Neutrophil (primary cell): Measurements from ENCODE around the gene ILRUN.

Experiments
- H3K27ac ChIP-seq: fragments of 200-600 bp; sonication (generic); 2 replicates; pipeline ENCODE4 v1.5.1; 2016; ENCODE audit warnings: mild to moderate bottlenecking, moderate library complexity
- H3K27me3 ChIP-seq: fragments of 200-600 bp; sonication (generic); 2 replicates; pipeline ENCODE4 v1.6.0; 2016; ENCODE audit warnings: mild to moderate bottlenecking
- H3K36me3 ChIP-seq: fragments of 200-600 bp; sonication (generic); 2 replicates; pipeline ENCODE4 v1.5.1; 2017
- H3K4me1 ChIP-seq, 2 experiments: fragments of 200-600 bp in 1 of 2; sonication (generic) in 1 of 2; 1 replicate in 1 of 2; 2 replicates in 1 of 2; pipeline versions ENCODE4 v1.5.1 to v1.6.1; 2013 to 2016; ENCODE audit warnings: low read depth in 1 of 2, low read length in 1 of 2, mild to moderate bottlenecking in 1 of 2, moderate library complexity in 1 of 2; ENCODE audit not compliant: control insufficient read depth in 1 of 2, insufficient read depth in 1 of 2
- H3K4me3 ChIP-seq, 2 experiments: fragments of 200-600 bp in 1 of 2; sonication (generic) in 1 of 2; 1 replicate in 1 of 2; 2 replicates in 1 of 2; pipeline ENCODE4 v1.5.1; 2013 to 2016; ENCODE audit warnings: low read depth in 1 of 2, low read length in 1 of 2, mild to moderate bottlenecking in 1 of 2, moderate library complexity in 1 of 2
- H3K9me3 ChIP-seq: fragments of 200-600 bp; sonication (generic); 2 replicates; pipeline ENCODE4 v1.5.1; 2016
- TF ChIP-seq, protein P1 (sequence below): fragments of 200-600 bp; sonication (generic); IDR thresholded peaks from 2 replicates; pipeline ENCODE4 v1.5.1; 2016; ENCODE audit warnings: antibody characterized with exemption

Gene ILRUN

DNA sequence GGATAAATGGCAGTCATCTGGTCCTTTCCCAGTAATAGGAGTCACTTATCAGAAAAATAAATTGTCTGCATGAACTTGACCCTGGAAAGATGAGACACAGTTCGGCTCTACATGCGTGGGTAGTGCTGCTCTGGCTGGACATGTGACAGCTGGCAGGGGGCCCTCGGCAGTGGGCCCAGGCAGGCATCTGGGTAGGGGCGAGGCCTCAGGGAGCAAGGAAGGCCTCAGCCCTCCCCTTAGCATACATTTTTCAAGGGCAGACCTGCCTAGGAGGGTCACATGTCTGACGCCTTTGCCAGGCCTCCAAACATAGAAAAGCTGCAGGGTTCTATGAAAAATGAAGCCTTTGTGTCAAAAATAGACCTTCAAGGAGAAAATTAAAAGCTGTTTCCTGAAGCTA is 12.8 kb upstream of the ILRUN start:
- H3K4me1 ChIP-seq, result no peaks in the 10 kb centered on the region
- no peak overlapping the region for H3K27ac ChIP-seq
- no peak overlapping the region for H3K4me3 ChIP-seq
- no peaks in the 10 kb centered on the region for H3K27me3 ChIP-seq
- TF ChIP-seq, protein P1, sequence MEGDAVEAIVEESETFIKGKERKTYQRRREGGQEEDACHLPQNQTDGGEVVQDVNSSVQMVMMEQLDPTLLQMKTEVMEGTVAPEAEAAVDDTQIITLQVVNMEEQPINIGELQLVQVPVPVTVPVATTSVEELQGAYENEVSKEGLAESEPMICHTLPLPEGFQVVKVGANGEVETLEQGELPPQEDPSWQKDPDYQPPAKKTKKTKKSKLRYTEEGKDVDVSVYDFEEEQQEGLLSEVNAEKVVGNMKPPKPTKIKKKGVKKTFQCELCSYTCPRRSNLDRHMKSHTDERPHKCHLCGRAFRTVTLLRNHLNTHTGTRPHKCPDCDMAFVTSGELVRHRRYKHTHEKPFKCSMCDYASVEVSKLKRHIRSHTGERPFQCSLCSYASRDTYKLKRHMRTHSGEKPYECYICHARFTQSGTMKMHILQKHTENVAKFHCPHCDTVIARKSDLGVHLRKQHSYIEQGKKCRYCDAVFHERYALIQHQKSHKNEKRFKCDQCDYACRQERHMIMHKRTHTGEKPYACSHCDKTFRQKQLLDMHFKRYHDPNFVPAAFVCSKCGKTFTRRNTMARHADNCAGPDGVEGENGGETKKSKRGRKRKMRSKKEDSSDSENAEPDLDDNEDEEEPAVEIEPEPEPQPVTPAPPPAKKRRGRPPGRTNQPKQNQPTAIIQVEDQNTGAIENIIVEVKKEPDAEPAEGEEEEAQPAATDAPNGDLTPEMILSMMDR, result no peak
- no peaks in the 10 kb centered on the region for H3K36me3 ChIP-seq
- no peaks in the 10 kb centered on the region for H3K9me3 ChIP-seq

DNA sequence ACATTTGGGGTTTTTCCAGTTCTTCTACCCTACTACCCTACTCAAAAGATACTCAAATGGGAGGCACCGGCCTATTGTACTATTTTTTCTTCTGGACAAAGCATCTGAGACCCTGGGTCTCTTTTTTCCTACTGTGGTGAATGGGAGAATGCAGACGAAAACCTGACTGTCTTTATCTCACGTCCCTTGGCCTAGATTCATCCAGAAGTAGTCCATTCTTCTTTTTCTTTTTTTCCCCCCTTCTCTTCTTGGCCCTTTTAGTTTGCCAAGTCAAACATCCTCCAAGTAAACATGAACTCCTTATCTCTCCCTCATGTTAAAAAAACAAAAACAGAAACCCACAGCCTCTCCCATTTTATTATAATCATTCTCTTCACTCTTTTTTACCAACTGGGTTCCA is 8.7 kb upstream of the ILRUN start:
- Histone ChIP-seq H3K4me3 (no peak overlapping the region), H3K27ac (no peak overlapping the region), H3K4me1 (no peaks in the 10 kb centered on the region), H3K9me3 (no peaks in the 10 kb centered on the region), H3K36me3 (no peaks in the 10 kb centered on the region), H3K27me3 (no peaks in the 10 kb centered on the region)
- TF ChIP-seq, protein P1, result no peak

DNA sequence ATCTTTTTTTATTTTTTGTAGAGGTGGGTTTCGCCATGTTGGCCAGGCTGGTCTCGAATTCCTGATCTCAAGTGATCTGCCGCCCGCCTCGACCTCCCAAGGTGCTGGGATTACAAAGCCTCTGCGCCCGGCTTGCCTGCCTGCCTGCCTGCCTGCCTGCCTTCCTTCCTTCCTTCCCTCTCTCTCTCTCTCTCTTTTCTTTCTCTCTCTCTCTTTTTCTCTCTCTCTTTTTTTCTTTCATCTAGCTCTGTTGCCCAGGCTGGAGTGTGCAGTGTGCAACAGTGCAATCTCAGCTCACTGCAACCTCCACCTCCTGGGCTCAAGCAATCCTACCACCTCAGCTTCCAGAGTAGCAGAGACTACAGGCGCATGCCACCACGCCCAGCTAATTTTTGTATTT is 4.6 kb upstream of the ILRUN start:
- no peak overlapping the region for H3K27ac ChIP-seq

DNA sequence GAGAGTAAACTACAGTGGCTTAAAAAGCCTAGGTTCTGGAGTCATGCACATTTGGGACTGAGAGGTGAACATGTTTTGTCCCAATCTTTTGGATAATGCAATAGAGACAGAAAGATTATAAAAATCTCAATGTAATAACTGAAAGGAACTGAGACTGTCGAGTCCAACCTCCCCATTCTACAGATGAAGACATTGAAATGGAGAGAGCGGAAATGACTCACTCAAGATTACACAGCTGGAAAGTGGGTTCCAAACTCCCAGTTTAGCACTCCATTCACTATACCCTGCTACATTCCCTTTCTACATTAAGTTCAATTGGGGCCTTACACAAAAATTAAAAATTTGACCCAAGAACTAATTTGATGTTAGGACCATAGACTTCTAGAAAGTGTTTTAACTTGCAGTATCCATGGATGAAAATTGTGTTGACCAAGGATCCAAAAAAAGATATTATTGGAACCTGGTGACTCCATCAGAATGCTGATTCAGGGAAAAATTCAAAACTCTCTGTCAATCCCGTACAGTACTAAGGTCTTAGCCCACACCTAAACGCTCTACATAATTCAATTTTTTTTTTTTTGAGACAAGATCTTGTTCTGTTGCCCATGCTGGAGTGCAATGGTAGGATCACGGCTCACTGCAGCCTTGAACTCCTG is 1.5 kb upstream of the ILRUN start:
- no peaks in the 10 kb centered on the region for H3K9me3 ChIP-seq
- no peaks in the 10 kb centered on the region for H3K36me3 ChIP-seq
- H3K27me3 ChIP-seq, result no peaks in the 10 kb centered on the region
- TF ChIP-seq, protein P1, result no peak
- peak overlapping the region; percentile 75 to 90 for H3K4me3 ChIP-seq
- H3K4me1 ChIP-seq, result peaks cover 27 to 28% of the 10 kb centered on the region in 2 experiments
- H3K27ac ChIP-seq, result peak overlapping the region; percentile 93

More for the DNA sequence above, 4.6 kb upstream of the ILRUN start:
- Histone ChIP-seq H3K4me3 (no peak overlapping the region), H3K9me3 (no peaks in the 10 kb centered on the region), H3K36me3 (no peaks in the 10 kb centered on the region), H3K27me3 (no peaks in the 10 kb centered on the region), H3K4me1 (peaks cover 7 to 11% of the 10 kb centered on the region in 2 experiments)
- TF ChIP-seq, protein P1, result no peak

DNA sequence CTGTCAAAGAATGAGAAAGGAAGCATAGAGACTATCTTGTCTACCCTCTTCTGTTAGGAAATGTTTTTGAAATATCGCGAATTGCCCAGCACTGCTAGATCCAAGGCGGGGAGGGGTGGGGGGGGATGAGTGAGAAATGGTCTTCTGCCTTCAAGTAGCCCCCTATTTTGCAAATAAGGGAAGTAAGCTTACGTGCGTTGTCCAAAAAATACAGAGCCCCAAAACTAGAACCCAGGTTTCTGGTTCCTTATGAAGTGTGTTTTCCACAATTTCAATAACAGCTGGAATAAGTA is 923 bp upstream of the ILRUN start:
- H3K4me1 ChIP-seq, result peaks cover 27 to 28% of the 10 kb centered on the region in 2 experiments
- H3K27me3 ChIP-seq, result no peaks in the 10 kb centered on the region
- TF ChIP-seq, protein P1, result no peak
- peak overlapping the region; percentile 93 for H3K27ac ChIP-seq
- peak overlapping the region; percentile 75 to 90 for H3K4me3 ChIP-seq
- no peaks in the 10 kb centered on the region for H3K9me3 ChIP-seq
- H3K36me3 ChIP-seq, result no peaks in the 10 kb centered on the region
